ENCODE data around the gene SLC7A14. TPM values are rescaled to one million over a fixed set of nuclear protein-coding genes. Genes with fewer than 3 reads are reported as not detected.

SLC7A14 gene
- total RNA-seq, 1 experiment from 2014 or later, result not detected

GRCh38 chr3:170608475-170608874 is 22.6 kb upstream of the SLC7A14 start:
- intact Hi-C loops (cut with micrococcal nuclease; ENCODE audit: unreplicated experiment), result no loop called here
- Mint-ChIP-seq H3K27ac (ENCODE audit: unreplicated experiment) (no peak overlapping the region), H3K9me3 (ENCODE audit: low read depth, unreplicated experiment) (no peaks in the 10 kb centered on the region), H3K36me3 (ENCODE audit: insufficient read depth, unreplicated experiment) (no peaks in the 10 kb centered on the region), H3K4me1 (ENCODE audit: low read depth, unreplicated experiment) (no peaks in the 10 kb centered on the region), H3K27me3 (ENCODE audit: unreplicated experiment) (peaks cover 10% of the 10 kb centered on the region), H3K4me3 (ENCODE audit: low read depth, unreplicated experiment) (no peak overlapping the region)
- CTCF ChIA-PET, result interaction anchor here (1.0 kb wide), 1 partner anchor 12 kb away, joined by 3 read pairs; no protein-coding TSS in a partner anchor
- TF ChIP-seq CTCF (IDR thresholded peaks at IDR 0.05; ENCODE audit: unreplicated experiment), result no peak
- no TSS peak for BruUV-seq (replicated peaks)
- DNase-seq, result no peak

- no TSS peak for BruUV-seq (replicated peaks)
- TF ChIP-seq CTCF (IDR thresholded peaks at IDR 0.05; ENCODE audit: unreplicated experiment), result no peak
- Mint-ChIP-seq H3K27me3 (ENCODE audit: unreplicated experiment) (peaks cover 13% of the 10 kb centered on the region), H3K27ac (ENCODE audit: unreplicated experiment) (no peak overlapping the region), H3K9me3 (ENCODE audit: low read depth, unreplicated experiment) (no peaks in the 10 kb centered on the region), H3K36me3 (ENCODE audit: insufficient read depth, unreplicated experiment) (no peaks in the 10 kb centered on the region), H3K4me3 (ENCODE audit: low read depth, unreplicated experiment) (no peak overlapping the region), H3K4me1 (ENCODE audit: low read depth, unreplicated experiment) (no peaks in the 10 kb centered on the region)
- DNase-seq, result no peak
- CTCF ChIA-PET, result interaction anchor here (0.7 to 0.8 kb wide), 2 partner anchors 19 to 203 kb away, joined by 3 to 4 read pairs; no protein-coding TSS in a partner anchor
- intact Hi-C loops (cut with micrococcal nuclease; ENCODE audit: unreplicated experiment), result no loop called here
These were observed 20.8 kb upstream of the SLC7A14 start for GRCh38 chr3:170606675-170607074.

GRCh38 chr3:170605490-170605889 is 19.6 kb upstream of the SLC7A14 start:
- intact Hi-C loops (cut with micrococcal nuclease; ENCODE audit: unreplicated experiment), result no loop called here
- BruUV-seq (replicated peaks), result no TSS peak
- Mint-ChIP-seq H3K27ac (ENCODE audit: unreplicated experiment) (no peak overlapping the region), H3K9me3 (ENCODE audit: low read depth, unreplicated experiment) (no peaks in the 10 kb centered on the region), H3K4me3 (ENCODE audit: low read depth, unreplicated experiment) (no peak overlapping the region), H3K4me1 (ENCODE audit: low read depth, unreplicated experiment) (no peaks in the 10 kb centered on the region), H3K36me3 (ENCODE audit: insufficient read depth, unreplicated experiment) (no peaks in the 10 kb centered on the region), H3K27me3 (ENCODE audit: unreplicated experiment) (peaks cover 13% of the 10 kb centered on the region)
- no peak for DNase-seq
- CTCF ChIA-PET, result interaction anchor here (0.7 kb wide), 1 partner anchor 167 kb away, joined by 3 read pairs; no protein-coding TSS in a partner anchor
- TF ChIP-seq CTCF (IDR thresholded peaks at IDR 0.05; ENCODE audit: unreplicated experiment), result no peak

- Mint-ChIP-seq H3K27me3 (ENCODE audit: unreplicated experiment) (peaks cover 13% of the 10 kb centered on the region), H3K9me3 (ENCODE audit: low read depth, unreplicated experiment) (no peaks in the 10 kb centered on the region), H3K4me3 (ENCODE audit: low read depth, unreplicated experiment) (no peak overlapping the region), H3K27ac (ENCODE audit: unreplicated experiment) (no peak overlapping the region), H3K36me3 (ENCODE audit: insufficient read depth, unreplicated experiment) (no peaks in the 10 kb centered on the region), H3K4me1 (ENCODE audit: low read depth, unreplicated experiment) (no peaks in the 10 kb centered on the region)
- BruUV-seq (replicated peaks), result no TSS peak
- TF ChIP-seq CTCF (IDR thresholded peaks at IDR 0.05; ENCODE audit: unreplicated experiment), result no peak
- DNase-seq, result no peak
- CTCF ChIA-PET, result interaction anchor here (0.6 kb wide), 1 partner anchor 336 kb away, joined by 3 read pairs; no protein-coding TSS in a partner anchor
- intact Hi-C loops (cut with micrococcal nuclease; ENCODE audit: unreplicated experiment), result no loop called here
These were observed 18.1 kb upstream of the SLC7A14 start for GRCh38 chr3:170603770-170604510.
